Measurements from ENCODE around the gene PTPRN2.

GRCh38 chr7:158517072-158517471, 70.6 kb downstream of the PTPRN2 start:
- TF ChIP-seq HMGXB4 (CRISPR knock-in tag; IDR thresholded peaks at IDR 0.05) (no peak), HNRNPK (IDR thresholded peaks at IDR 0.05; ENCODE audit: low read depth, low read length, poor library complexity, severe bottlenecking) (no peak), EZH2 (IDR thresholded peaks at IDR 0.05; ENCODE audit: borderline replicate concordance, low read depth, low read length) (no peak), ZNF785 (CRISPR knock-in tag; IDR thresholded peaks at IDR 0.05) (no peak), ZNF311 (CRISPR knock-in tag; IDR thresholded peaks at IDR 0.05) (no peak), TFE3 (CRISPR knock-in tag; IDR thresholded peaks at IDR 0.05) (no peak), DIDO1 (tag; IDR thresholded peaks at IDR 0.05; ENCODE audit: low read depth) (no peak), SIN3A (IDR thresholded peaks at IDR 0.05; ENCODE audit: borderline replicate concordance in 2 of 2, control insufficient read depth in 1 of 2, low read depth in 2 of 2, low read length in 2 of 2) (no peak), TFAP4 (CRISPR knock-in tag; IDR thresholded peaks at IDR 0.05; ENCODE audit: borderline replicate concordance) (no peak), HBP1 (CRISPR knock-in tag; IDR thresholded peaks at IDR 0.05) (no peak)
- TF ChIP-seq, protein P1, sequence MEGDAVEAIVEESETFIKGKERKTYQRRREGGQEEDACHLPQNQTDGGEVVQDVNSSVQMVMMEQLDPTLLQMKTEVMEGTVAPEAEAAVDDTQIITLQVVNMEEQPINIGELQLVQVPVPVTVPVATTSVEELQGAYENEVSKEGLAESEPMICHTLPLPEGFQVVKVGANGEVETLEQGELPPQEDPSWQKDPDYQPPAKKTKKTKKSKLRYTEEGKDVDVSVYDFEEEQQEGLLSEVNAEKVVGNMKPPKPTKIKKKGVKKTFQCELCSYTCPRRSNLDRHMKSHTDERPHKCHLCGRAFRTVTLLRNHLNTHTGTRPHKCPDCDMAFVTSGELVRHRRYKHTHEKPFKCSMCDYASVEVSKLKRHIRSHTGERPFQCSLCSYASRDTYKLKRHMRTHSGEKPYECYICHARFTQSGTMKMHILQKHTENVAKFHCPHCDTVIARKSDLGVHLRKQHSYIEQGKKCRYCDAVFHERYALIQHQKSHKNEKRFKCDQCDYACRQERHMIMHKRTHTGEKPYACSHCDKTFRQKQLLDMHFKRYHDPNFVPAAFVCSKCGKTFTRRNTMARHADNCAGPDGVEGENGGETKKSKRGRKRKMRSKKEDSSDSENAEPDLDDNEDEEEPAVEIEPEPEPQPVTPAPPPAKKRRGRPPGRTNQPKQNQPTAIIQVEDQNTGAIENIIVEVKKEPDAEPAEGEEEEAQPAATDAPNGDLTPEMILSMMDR (IDR thresholded peaks at IDR 0.05 in 2 of 3, conservative IDR thresholded peaks at IDR 0.05 in 1 of 3; ENCODE audit: insufficient read depth in 2 of 3, low read depth in 1 of 3, low read length in 3 of 3) = no peak
- TF ChIP-seq, protein P2, sequence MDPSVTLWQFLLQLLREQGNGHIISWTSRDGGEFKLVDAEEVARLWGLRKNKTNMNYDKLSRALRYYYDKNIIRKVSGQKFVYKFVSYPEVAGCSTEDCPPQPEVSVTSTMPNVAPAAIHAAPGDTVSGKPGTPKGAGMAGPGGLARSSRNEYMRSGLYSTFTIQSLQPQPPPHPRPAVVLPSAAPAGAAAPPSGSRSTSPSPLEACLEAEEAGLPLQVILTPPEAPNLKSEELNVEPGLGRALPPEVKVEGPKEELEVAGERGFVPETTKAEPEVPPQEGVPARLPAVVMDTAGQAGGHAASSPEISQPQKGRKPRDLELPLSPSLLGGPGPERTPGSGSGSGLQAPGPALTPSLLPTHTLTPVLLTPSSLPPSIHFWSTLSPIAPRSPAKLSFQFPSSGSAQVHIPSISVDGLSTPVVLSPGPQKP (CRISPR knock-in tag; IDR thresholded peaks at IDR 0.05) = no peak
